AG09319 (cell line): Measurements from ENCODE around the gene EEPD1.
A peak's percentile ranks its signal among the peaks of the same experiment; 100 is the strongest.

Experiments used
- DNase-seq: peaks from one replicate; pipeline ENCODE4 v3.0.0-alpha.2; 2010; ENCODE audit warnings: low read depth; ENCODE audit errors: extremely low read depth
- CTCF ChIP-seq: IDR thresholded peaks from 2 replicates; pipeline ENCODE4 v1.5.1; 2011; ENCODE audit warnings: low read depth, mild to moderate bottlenecking, inconsistent platforms, low read length, moderate library complexity

Gene EEPD1

GRCh38 chr7:36346260-36346831, 193.3 kb downstream of the EEPD1 start:
- no peak for TF ChIP-seq CTCF
- no peak for DNase-seq

DNA sequence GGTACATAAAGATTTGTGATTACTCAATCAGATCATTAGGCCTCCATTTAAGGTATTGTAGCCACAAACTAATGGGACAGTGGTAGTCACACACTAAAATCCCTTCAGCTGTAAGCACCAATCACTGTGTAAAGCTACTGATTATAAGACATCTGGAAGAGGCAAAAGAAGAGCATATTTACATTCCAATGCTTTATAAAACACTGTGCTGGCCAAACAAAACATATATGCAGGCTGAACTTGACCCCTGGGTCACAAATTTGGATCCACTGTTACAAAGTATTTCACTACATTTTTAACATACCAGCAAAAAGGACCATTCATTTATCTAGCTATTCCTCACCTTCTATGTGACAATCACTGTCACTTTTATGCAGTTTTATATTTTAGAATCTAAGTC, 195.2 kb downstream of the EEPD1 start:
- peak; percentile 7 for DNase-seq
- TF ChIP-seq CTCF: no peak

DNA sequence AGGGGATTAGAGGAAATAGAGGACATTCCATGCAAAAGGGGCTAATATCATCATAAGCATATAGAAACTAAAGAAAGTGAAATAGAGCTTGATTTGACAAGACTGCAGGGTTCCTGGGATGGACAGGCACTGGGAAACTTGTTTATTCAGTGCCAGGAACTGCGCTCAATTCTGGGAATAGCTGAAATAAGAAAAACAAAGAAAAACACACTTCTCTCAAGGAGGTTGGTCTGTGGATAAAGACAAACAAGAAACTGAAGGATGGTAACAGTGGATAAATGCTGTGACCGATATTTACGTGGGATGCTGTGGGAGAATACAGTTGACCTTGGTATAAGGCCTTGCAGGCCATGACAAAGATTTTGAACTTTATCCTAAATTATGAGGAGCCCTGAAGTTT, 195.7 kb downstream of the EEPD1 start:
- TF ChIP-seq CTCF: no peak
- no peak for DNase-seq

GRCh38 chr7:36349626-36350025, 196.6 kb downstream of the EEPD1 start:
- no peak for DNase-seq
- no peak for TF ChIP-seq CTCF
